Endothelial cell of umbilical vein (primary cell): ENCODE results near the gene SRPX.

Experiments used
- CTCF ChIP-seq, 2 donors: IDR thresholded peaks; 1 replicate in 1 of 2; 2 replicates in 1 of 2; pipeline ENCODE4 v1.5.1; 2011; ENCODE audit warnings: low read length in 2 of 2, mild to moderate bottlenecking in 2 of 2, moderate library complexity in 2 of 2, control low read depth in 1 of 2, inconsistent platforms in 1 of 2, low read depth in 1 of 2; ENCODE audit not compliant: insufficient read depth in 1 of 2; ENCODE audit errors: extremely low read depth in 1 of 2
- POLR2A ChIP-seq: IDR thresholded peaks from 2 replicates; pipeline ENCODE4 v1.6.1; 2012; ENCODE audit warnings: low read depth, mild to moderate bottlenecking, control low read depth, low read length

GRCh38 chrX:38105216-38105725, 115.4 kb downstream of the SRPX start:
- TF ChIP-seq POLR2A: no peak
- no peak for TF ChIP-seq CTCF (IDR thresholded peaks at IDR 0.05; ENCODE audit: extremely low read depth in 1 of 2, insufficient read depth in 1 of 2, low read depth in 1 of 2, low read length in 2 of 2)
